Activated CD8-positive, alpha-beta T cell treated with anti-CD3 and anti-CD28 coated beads for 36 hours (primary cell): ENCODE data around the gene SAP30BP. TPM values are rescaled to one million over a fixed set of nuclear protein-coding genes. Genes with fewer than 3 reads are reported as not detected.

Source experiments
- ATAC-seq: fragments of 200-7000 bp; cut with Tn5 transposase; one replicate; pipeline ENCODE4 v1.10.0; 2021; ENCODE audit warnings: mild to moderate bottlenecking, moderate library complexity
- CTCF ChIA-PET: fragments of 350-600 bp; sonication (Branson Sonifier 250); formaldehyde crosslinking; loops from one replicate; lab custom pipeline; 2021; ENCODE audit warnings: antibody characterized with exemption; lab: Charles Lee
- POLR2A ChIA-PET: fragments of 350-600 bp; sonication (Branson Sonifier 250); formaldehyde crosslinking; loops from one replicate; lab custom pipeline; 2021; ENCODE audit warnings: antibody characterized with exemption; lab: Charles Lee
- DNase-seq: peaks from one replicate; pipeline ENCODE4 v3.0.0-alpha.2; 2020
- H3K27ac Mint-ChIP-seq: one replicate; pipeline ENCODE4 v1.8.0; 2021; ENCODE audit warnings: mild to moderate bottlenecking, mixed read lengths
- H3K27me3 Mint-ChIP-seq: one replicate; pipeline ENCODE4 v1.8.0; 2021; ENCODE audit warnings: mixed read lengths
- H3K36me3 Mint-ChIP-seq: one replicate; pipeline ENCODE4 v1.8.0; 2021; ENCODE audit warnings: low read depth, mixed read lengths
- H3K4me1 Mint-ChIP-seq: one replicate; pipeline ENCODE4 v1.8.0; 2021; ENCODE audit warnings: low read depth, mixed read lengths
- H3K4me3 Mint-ChIP-seq: one replicate; pipeline ENCODE4 v1.8.0; 2021; ENCODE audit warnings: mild to moderate bottlenecking, moderate library complexity, mixed read lengths
- H3K9me3 Mint-ChIP-seq: one replicate; pipeline ENCODE4 v1.8.0; 2021; ENCODE audit warnings: mixed read lengths
- CTCF ChIP-seq: fragments of 200-600 bp; IDR thresholded peaks from one replicate; pipeline ENCODE4 v1.8.0; 2022; ENCODE audit warnings: antibody characterized with exemption, mild to moderate bottlenecking
- intact Hi-C: fragments of 100-400 bp; cut with micrococcal nuclease; formaldehyde crosslinking; loops from one replicate; pipeline ENCODE4 v1.10.0; 2022
- total RNA-seq, 2 experiments: library from RNA; stranded (reverse); gene quantifications; one replicate each; pipeline ENCODE4 v1.2.3, GENCODE V29; 2021

SAP30BP gene
- total RNA-seq, 2 experiments from 2014 or later = 73.0 to 75.8 TPM

- Mint-ChIP-seq H3K4me3 (no peak overlapping the region), H3K36me3 (peaks cover 36% of the 10 kb centered on the region), H3K27ac (no peak overlapping the region), H3K9me3 (no peaks in the 10 kb centered on the region), H3K27me3 (no peaks in the 10 kb centered on the region), H3K4me1 (peaks cover 20% of the 10 kb centered on the region)
- CTCF ChIA-PET = interaction anchor here (1.3 to 25.7 kb wide), 2 partner anchors 13 to 52 kb away, joined by 3 to 347 read pairs; no protein-coding TSS in a partner anchor
- no peak for ATAC-seq
- POLR2A ChIA-PET = interaction anchor here (1.2 kb wide), 1 partner anchor 55 kb away, joined by 3 read pairs; no protein-coding TSS in a partner anchor
- no peak for TF ChIP-seq CTCF
- intact Hi-C loops = no loop called here
- no peak for DNase-seq
Measured at GRCh38 chr17:75695141-75695829, 28.1 kb downstream of the SAP30BP start.

- no peak overlapping the region for H3K4me3 Mint-ChIP-seq
- TF ChIP-seq CTCF = no peak
Measured at GRCh38 chr17:75695830-75696271, 28.7 kb downstream of the SAP30BP start.

GRCh38 chr17:75697651-75698291 is 30.6 kb downstream of the SAP30BP start:
- intact Hi-C loops = no loop called here
- CTCF ChIA-PET = interaction anchor here (0.9 to 1.3 kb wide), 2 partner anchors 50 to 52 kb away, joined by 3 to 4 read pairs; no protein-coding TSS in a partner anchor
- peaks cover 27% of the 10 kb centered on the region for H3K36me3 Mint-ChIP-seq
- H3K9me3 Mint-ChIP-seq = no peaks in the 10 kb centered on the region
- H3K4me1 Mint-ChIP-seq = no peaks in the 10 kb centered on the region
- DNase-seq (no peak), ATAC-seq (no peak)
- no peak overlapping the region for H3K4me3 Mint-ChIP-seq
- H3K27me3 Mint-ChIP-seq = no peaks in the 10 kb centered on the region
- POLR2A ChIA-PET = interaction anchor here (1.1 kb wide), 1 partner anchor 9 kb away, joined by 3 read pairs; no protein-coding TSS in a partner anchor
- H3K27ac Mint-ChIP-seq = no peak overlapping the region
- no peak for TF ChIP-seq CTCF

More at GRCh38 chr17:75695830-75696271, 28.7 kb downstream of the SAP30BP start:
- no peaks in the 10 kb centered on the region for H3K9me3 Mint-ChIP-seq
- POLR2A ChIA-PET = interaction anchor here (0.6 to 1.2 kb wide), 3 partner anchors 29 to 779 kb away, joined by 3 read pairs; partner anchors contain the start of genes RECQL5 and SAP30BP
- no peak overlapping the region for H3K27ac Mint-ChIP-seq
- no peaks in the 10 kb centered on the region for H3K27me3 Mint-ChIP-seq
- intact Hi-C loops = no loop called here
- ATAC-seq (no peak), DNase-seq (no peak)
- H3K36me3 Mint-ChIP-seq = peaks cover 32% of the 10 kb centered on the region
- H3K4me1 Mint-ChIP-seq = peaks cover 14% of the 10 kb centered on the region
- CTCF ChIA-PET = interaction anchor here (0.9 kb wide), 1 partner anchor 54 kb away, joined by 3 read pairs; no protein-coding TSS in a partner anchor

- intact Hi-C loops = no loop called here
- peaks cover 25% of the 10 kb centered on the region for H3K36me3 Mint-ChIP-seq
Measured at GRCh38 chr17:75698659-75699058, 31.5 kb downstream of the SAP30BP start.

More at GRCh38 chr17:75698659-75699058, 31.5 kb downstream of the SAP30BP start:
- TF ChIP-seq CTCF = no peak
- no peak overlapping the region for H3K4me3 Mint-ChIP-seq
- H3K4me1 Mint-ChIP-seq = no peaks in the 10 kb centered on the region
- H3K9me3 Mint-ChIP-seq = no peaks in the 10 kb centered on the region
- ChIA-PET POLR2A (interaction anchor here (1.4 kb wide), 1 partner anchor 20 kb away, joined by 4 read pairs; no protein-coding TSS in a partner anchor), CTCF (interaction anchor here (0.9 to 1.3 kb wide), 2 partner anchors 49 to 51 kb away, joined by 3 to 4 read pairs; no protein-coding TSS in a partner anchor)
- ATAC-seq = no peak
- no peak for DNase-seq
- no peaks in the 10 kb centered on the region for H3K27me3 Mint-ChIP-seq
- H3K27ac Mint-ChIP-seq = no peak overlapping the region
